Skeletal muscle satellite cell (primary cell): ENCODE results near the gene CCT3. TPM values are rescaled to one million over a fixed set of nuclear protein-coding genes. Genes with fewer than 3 reads are reported as not detected.
A peak's percentile ranks its signal among the peaks of the same experiment; 100 is the strongest.

Experiments used
- H3K27me3 ChIP-seq: 2 replicates; pipeline ENCODE4 v1.7.0; 2013; ENCODE audit warnings: low read length; ENCODE audit not compliant: control insufficient read depth, insufficient read depth
- H3K36me3 ChIP-seq: 2 replicates; pipeline ENCODE4 v1.7.0; 2013; ENCODE audit warnings: mild to moderate bottlenecking, control low read depth, low read length; ENCODE audit not compliant: insufficient read depth
- H3K4me1 ChIP-seq: 2 replicates; pipeline ENCODE4 v1.7.0; 2013; ENCODE audit warnings: low read length; ENCODE audit not compliant: control insufficient read depth, insufficient read depth
- H3K4me2 ChIP-seq: 2 replicates; pipeline ENCODE4 v1.7.0; 2013; ENCODE audit warnings: mild to moderate bottlenecking, low read length
- H3K4me3 ChIP-seq: 2 replicates; pipeline ENCODE4 v1.7.0; 2013; ENCODE audit warnings: low read length
- H3K9ac ChIP-seq: 2 replicates; pipeline ENCODE4 v1.7.0; 2013; ENCODE audit warnings: mild to moderate bottlenecking, low read depth, low read length, moderate library complexity
- H3K9me3 ChIP-seq: replicated peaks from 2 replicates; pipeline ENCODE4 v1.7.0; 2013; ENCODE audit warnings: mild to moderate bottlenecking, control low read depth, low read length
- total RNA-seq: library from RNA; depleted of rRNA; stranded (reverse); fragments of >200 nt; gene quantifications from 2 replicates; pipeline ENCODE4 v1.2.3, GENCODE V29; 2012; rRNA removed

CCT3 gene
- total RNA-seq, result 500 and 566 TPM in 2 replicates

DNA sequence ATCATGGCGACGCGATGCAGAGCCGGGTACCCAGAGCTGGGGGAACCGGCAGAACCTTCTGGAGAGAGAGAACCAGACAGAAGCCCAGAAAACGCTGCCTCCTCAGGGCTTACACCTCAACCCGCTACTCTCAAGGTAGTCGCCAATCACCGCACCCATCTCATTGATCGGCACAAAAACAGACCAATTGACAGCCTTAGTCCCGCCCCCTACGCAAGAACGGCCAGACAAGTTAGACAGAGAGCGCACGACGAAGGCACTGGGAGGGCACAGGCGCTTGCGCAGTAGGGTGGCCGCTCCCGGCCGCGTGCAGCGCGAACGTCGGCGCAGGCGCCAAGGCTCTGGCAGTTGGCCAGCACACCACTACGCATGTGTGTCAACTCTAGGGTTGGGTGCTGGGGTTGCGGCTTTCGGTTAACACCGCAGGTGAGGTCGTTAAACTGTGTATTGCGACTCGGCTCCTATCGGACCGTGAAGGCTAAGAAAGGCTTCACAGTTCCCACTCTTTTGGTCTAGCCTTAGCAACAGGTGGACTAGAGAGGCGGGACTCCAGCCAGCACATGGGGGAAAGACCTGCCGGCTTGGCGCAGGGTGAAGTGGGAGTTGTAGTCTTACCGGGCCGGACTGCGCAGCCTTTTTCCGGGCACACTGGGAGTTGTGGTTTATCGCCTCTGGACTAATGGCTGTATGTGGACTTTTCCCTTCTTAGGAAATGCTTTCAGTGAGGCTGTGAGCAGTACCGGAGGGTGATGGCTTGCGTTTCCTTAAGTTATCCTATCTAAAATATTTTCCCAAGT is at the start of gene CCT3, which contains the start of gene TSACC:
TSS of gene CCT3 (minus strand) at position 113 of the 797 bp plus-strand sequence. CDS start at position 5, 108 bp downstream.
TSS of gene TSACC (plus strand) at position 347 of the 797 bp plus-strand sequence. CDS start 1,232 bp downstream, outside the sequence.
- H3K27me3 ChIP-seq, result peaks cover 11% of the 10 kb centered on the region
- H3K4me1 ChIP-seq, result peaks cover 15% of the 10 kb centered on the region
- H3K4me3 ChIP-seq, result peak within 1 kb of the TSS; percentile 86
- H3K4me2 ChIP-seq, result peak within 1 kb of the TSS; percentile 92
- peak within 1 kb of the TSS; percentile 89 for H3K9ac ChIP-seq
- peaks cover 19% of the 10 kb centered on the region for H3K36me3 ChIP-seq
- H3K9me3 ChIP-seq, result no peaks in the 10 kb centered on the region

- Histone ChIP-seq H3K4me3 (no peak overlapping the region), H3K9me3 (no peaks in the 10 kb centered on the region), H3K9ac (no peak overlapping the region), H3K4me1 (no peaks in the 10 kb centered on the region), H3K27me3 (peaks cover 51% of the 10 kb centered on the region), H3K36me3 (no peaks in the 10 kb centered on the region), H3K4me2 (no peak overlapping the region)
Measured at GRCh38 chr1:156387870-156388173, 49.7 kb upstream of the CCT3 start.

DNA sequence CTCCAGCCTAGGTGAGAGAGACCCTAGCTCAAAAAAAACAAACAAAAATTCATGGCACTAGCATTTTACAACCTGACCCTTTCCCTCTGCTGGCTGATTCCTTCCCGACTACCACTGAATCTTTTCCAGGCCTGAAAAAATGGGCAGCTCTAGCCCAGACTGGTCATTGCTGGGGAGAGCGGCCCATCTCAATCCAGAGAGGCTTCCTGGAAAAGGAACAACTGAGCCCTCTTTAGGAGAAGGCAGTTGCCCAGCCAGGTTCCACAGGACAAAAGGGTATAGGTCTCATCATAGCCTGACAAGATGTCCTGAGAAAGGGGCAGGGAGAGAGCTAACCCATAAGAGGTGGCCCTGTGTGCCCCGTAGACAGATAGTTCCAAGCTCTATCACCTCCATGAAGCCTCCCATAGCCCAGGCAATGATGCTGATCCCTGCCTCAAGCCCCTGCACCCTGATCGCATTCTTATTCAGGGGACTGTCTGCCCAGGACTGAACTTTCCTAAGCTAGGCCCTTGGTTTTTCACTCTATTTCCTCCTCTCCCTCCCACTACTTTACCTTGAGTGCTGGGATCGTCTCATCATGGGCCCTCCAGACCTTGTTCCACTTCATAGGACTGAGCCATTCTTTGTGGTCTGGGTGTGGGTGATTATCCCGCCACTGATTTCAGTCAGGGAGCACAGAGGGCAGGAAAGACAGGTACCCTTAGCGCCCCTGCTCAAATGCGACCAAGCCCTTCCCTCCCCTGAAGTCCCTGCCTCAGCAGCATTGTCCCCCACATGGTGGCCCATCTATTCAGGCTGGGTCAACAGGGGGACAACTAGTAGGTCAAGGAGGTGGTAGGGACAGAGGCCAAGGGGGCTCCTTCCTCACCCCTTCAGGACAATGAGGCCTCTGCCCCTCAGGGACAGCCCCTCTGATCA is 49.1 kb upstream of the CCT3 start:
- H3K9ac ChIP-seq, result no peak overlapping the region
- no peaks in the 10 kb centered on the region for H3K9me3 ChIP-seq
- H3K4me3 ChIP-seq, result no peak overlapping the region
- peaks cover 51% of the 10 kb centered on the region for H3K27me3 ChIP-seq
- no peaks in the 10 kb centered on the region for H3K36me3 ChIP-seq
- no peak overlapping the region for H3K4me2 ChIP-seq
- H3K4me1 ChIP-seq, result no peaks in the 10 kb centered on the region

- Histone ChIP-seq H3K9ac (no peak overlapping the region), H3K36me3 (no peaks in the 10 kb centered on the region), H3K4me3 (no peak overlapping the region), H3K4me1 (no peaks in the 10 kb centered on the region), H3K4me2 (no peak overlapping the region), H3K9me3 (no peaks in the 10 kb centered on the region), H3K27me3 (peaks cover 50% of the 10 kb centered on the region)
Measured at GRCh38 chr1:156386134-156386901, 48.2 kb upstream of the CCT3 start.

DNA sequence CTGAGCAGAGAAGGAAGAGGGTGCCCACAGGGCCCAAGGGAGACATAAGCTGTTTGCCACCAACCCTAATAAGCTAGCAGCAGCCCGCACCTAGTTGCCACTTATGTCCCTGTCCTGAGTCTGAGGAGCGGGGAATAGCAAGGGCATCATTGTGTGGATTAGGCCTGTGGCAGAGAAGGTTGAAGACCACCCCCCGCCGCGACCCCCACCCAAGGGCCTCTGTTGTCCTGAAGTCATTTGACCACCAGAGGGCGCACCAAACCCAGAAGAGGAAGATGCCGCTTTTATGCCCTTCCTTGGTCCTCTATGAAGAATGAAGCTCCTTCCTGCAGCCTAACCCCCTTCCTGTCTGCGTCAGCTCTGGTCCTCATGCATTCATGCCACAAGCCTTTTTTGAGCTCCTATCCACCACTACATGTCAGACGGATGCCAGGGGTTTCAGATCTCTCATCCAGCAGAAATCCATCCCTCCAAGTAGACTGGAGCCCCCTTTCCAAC is 47.5 kb upstream of the CCT3 start:
- H3K9me3 ChIP-seq, result no peaks in the 10 kb centered on the region
- H3K4me2 ChIP-seq, result no peak overlapping the region
- no peak overlapping the region for H3K4me3 ChIP-seq
- peaks cover 47% of the 10 kb centered on the region for H3K27me3 ChIP-seq
- H3K4me1 ChIP-seq, result no peaks in the 10 kb centered on the region
- H3K9ac ChIP-seq, result no peak overlapping the region
- no peaks in the 10 kb centered on the region for H3K36me3 ChIP-seq

DNA sequence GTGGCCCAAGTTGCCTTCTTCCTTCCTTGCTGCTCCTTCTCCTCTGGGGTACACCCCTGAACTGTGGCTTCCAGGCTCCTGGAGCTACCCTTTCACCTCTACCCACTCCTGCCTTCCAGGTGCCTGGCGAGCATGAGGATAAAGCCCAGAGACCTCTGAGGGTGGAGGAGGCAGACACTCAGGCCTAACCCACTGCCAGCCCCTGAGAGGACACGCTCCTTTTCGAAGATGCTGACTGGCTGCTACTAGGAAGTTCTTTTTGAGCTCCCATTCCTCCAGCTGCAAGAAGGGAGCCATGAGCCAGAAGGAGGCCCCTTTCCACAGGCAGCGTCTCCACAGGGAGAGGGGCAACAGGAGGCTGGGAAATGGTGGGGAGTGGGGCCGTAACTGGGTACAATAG is 46.6 kb upstream of the CCT3 start:
- peaks cover 37% of the 10 kb centered on the region for H3K27me3 ChIP-seq

DNA sequence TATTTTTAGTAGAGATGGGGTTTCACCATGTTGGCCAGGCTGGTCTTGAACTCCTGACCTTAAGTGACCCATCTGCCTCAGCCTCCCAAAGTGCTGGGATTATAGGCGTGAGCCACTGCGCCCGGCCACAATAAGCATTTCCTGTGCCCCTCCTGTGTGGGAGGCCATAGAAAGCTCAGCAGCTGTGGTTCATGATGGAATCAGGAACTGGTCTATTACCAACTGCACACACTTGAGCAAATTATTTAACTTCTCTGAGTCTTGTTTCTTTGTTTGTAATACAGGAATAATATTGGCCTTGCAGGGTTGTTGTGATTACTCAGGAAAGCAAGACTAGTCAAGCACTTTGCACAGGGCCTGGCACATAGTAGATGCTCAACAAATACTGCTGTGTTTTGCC is 45.9 kb upstream of the CCT3 start:
- H3K27me3 ChIP-seq, result peaks cover 31% of the 10 kb centered on the region
- no peaks in the 10 kb centered on the region for H3K9me3 ChIP-seq
- no peak overlapping the region for H3K4me2 ChIP-seq
- H3K4me1 ChIP-seq, result no peaks in the 10 kb centered on the region
- H3K4me3 ChIP-seq, result no peak overlapping the region
- no peaks in the 10 kb centered on the region for H3K36me3 ChIP-seq
- no peak overlapping the region for H3K9ac ChIP-seq

More for the DNA sequence above, 46.6 kb upstream of the CCT3 start:
- Histone ChIP-seq H3K9ac (no peak overlapping the region), H3K9me3 (no peaks in the 10 kb centered on the region), H3K4me3 (no peak overlapping the region), H3K36me3 (no peaks in the 10 kb centered on the region), H3K4me2 (no peak overlapping the region), H3K4me1 (no peaks in the 10 kb centered on the region)

DNA sequence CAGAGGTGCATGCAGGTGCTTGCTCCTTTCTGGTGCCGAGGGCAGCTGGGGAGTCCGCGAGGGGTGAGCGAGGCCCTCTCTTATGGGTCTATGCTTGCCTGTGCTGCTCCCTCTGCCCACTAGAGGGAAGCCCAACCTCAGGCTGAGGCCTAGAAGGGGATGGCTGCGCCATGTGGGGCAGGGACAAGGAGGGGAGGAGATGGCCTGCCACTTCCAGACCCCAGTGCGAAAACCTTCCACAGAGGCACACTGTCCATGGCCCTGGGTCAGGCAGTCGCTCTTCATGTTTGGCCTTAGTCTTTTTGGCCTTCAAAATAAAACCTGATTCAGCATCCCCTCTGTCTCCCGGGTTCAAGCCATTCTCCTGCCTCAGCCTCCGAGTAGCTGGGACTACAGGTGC is 44.9 kb upstream of the CCT3 start:
- no peaks in the 10 kb centered on the region for H3K4me1 ChIP-seq
- H3K4me2 ChIP-seq, result no peak overlapping the region
- H3K36me3 ChIP-seq, result no peaks in the 10 kb centered on the region
- no peak overlapping the region for H3K9ac ChIP-seq
- peaks cover 22% of the 10 kb centered on the region for H3K27me3 ChIP-seq
- no peak overlapping the region for H3K4me3 ChIP-seq
- no peaks in the 10 kb centered on the region for H3K9me3 ChIP-seq

GRCh38 chr1:156382561-156382960 is 44.5 kb upstream of the CCT3 start:
- no peak overlapping the region for H3K4me3 ChIP-seq
- H3K4me1 ChIP-seq, result no peaks in the 10 kb centered on the region
- peaks cover 18% of the 10 kb centered on the region for H3K27me3 ChIP-seq
- no peaks in the 10 kb centered on the region for H3K9me3 ChIP-seq
- no peak overlapping the region for H3K9ac ChIP-seq
- H3K36me3 ChIP-seq, result no peaks in the 10 kb centered on the region
- H3K4me2 ChIP-seq, result no peak overlapping the region

- Histone ChIP-seq H3K9me3 (no peaks in the 10 kb centered on the region), H3K36me3 (no peaks in the 10 kb centered on the region), H3K4me2 (no peak overlapping the region), H3K27me3 (peaks cover 20% of the 10 kb centered on the region), H3K4me1 (no peaks in the 10 kb centered on the region), H3K9ac (no peak overlapping the region), H3K4me3 (no peak overlapping the region)
Measured at GRCh38 chr1:156379420-156380165, 41.5 kb upstream of the CCT3 start.
